Loucy (cell line): ENCODE results near the gene CCDC134.

ENCODE experiments used
- CTCF ChIP-seq: fragments of 200-600 bp; sonication (generic); conservative IDR thresholded peaks from 2 replicates; pipeline ENCODE4 v1.5.1; 2014; ENCODE audit warnings: mild to moderate bottlenecking, antibody characterized with exemption, low read length
- EZH2phosphoT487 ChIP-seq: fragments of 200-600 bp; IDR thresholded peaks from 2 replicates; pipeline ENCODE4 v1.6.1; 2018; ENCODE audit warnings: antibody characterized with exemption, mild to moderate bottlenecking, moderate library complexity, borderline replicate concordance

GRCh38 chr22:41793871-41794270 is 6.6 kb upstream of the CCDC134 start:
- no peak for TF ChIP-seq CTCF
- no peak for TF ChIP-seq EZH2phosphoT487
